Gastroesophageal sphincter (tissue), 4 donors: ENCODE measurements around the gene APBB3. TPM values are rescaled to one million over a fixed set of nuclear protein-coding genes. Genes with fewer than 3 reads are reported as not detected.

Source experiments
- ATAC-seq: fragments of 150-250 bp; one replicate; pipeline ENCODE4 v1.9.1; 2016; ENCODE audit warnings: mild to moderate bottlenecking, moderate library complexity
- H3K27ac ChIP-seq, 4 donors: fragments of 200-600 bp; sonication (generic) in 3 of 4; 1 replicate in 3 of 4; 2 replicates in 1 of 4; pipeline ENCODE4 v1.5.1; 2016 to 2019
- H3K27me3 ChIP-seq: fragments of 200-600 bp; sonication (generic); one replicate; pipeline ENCODE4 v1.5.1; 2019
- H3K36me3 ChIP-seq, 2 donors: fragments of 200-600 bp; sonication (generic); one replicate each; pipeline ENCODE4 v1.5.1; 2019; ENCODE audit warnings: control low read depth in 1 of 2
- H3K4me1 ChIP-seq, 3 donors: fragments of 200-600 bp; sonication (generic); 1 replicate in 2 of 3; 2 replicates in 1 of 3; pipeline ENCODE4 v1.5.1; 2016 to 2019; ENCODE audit warnings: control low read depth in 2 of 3
- H3K4me3 ChIP-seq, 2 donors: fragments of 200-600 bp; sonication (generic); one replicate each; pipeline ENCODE4 v1.5.1; 2019; ENCODE audit warnings: mild to moderate bottlenecking in 1 of 2, moderate library complexity in 1 of 2
- H3K9me3 ChIP-seq, 3 donors: fragments of 200-600 bp; sonication (generic); one replicate each; pipeline ENCODE4 v1.5.1; 2017 to 2019; ENCODE audit warnings: control low read depth in 2 of 3
- CTCF ChIP-seq, 4 experiments: fragments of 200-600 bp in 2 of 4; fragments of 450-650 bp in 2 of 4; sonication (generic) in 1 of 4; IDR thresholded peaks; one replicate each; pipeline ENCODE4 v1.5.1; 2017 to 2019; ENCODE audit warnings: antibody characterized with exemption in 4 of 4, mild to moderate bottlenecking in 2 of 4, moderate library complexity in 2 of 4
- EP300 ChIP-seq: sonication (generic); formaldehyde crosslinking; IDR thresholded peaks from one replicate; pipeline ENCODE4 v1.6.1; 2017; ENCODE audit warnings: antibody characterized with exemption, mild to moderate bottlenecking
- POLR2A ChIP-seq, 2 donors: fragments of 450-650 bp; IDR thresholded peaks; one replicate each; pipeline ENCODE4 v1.6.1; 2017; ENCODE audit warnings: antibody characterized with exemption in 2 of 2, mild to moderate bottlenecking in 2 of 2, moderate library complexity in 1 of 2
- POLR2AphosphoS5 ChIP-seq: sonication (generic); formaldehyde crosslinking; IDR thresholded peaks from one replicate; pipeline ENCODE4 v1.6.1; 2017; ENCODE audit warnings: antibody characterized with exemption
- WGBS, 2 donors: methylation state at CpG; one replicate each; pipeline ENCODE4 v1.1.5; 2018; ENCODE audit warnings: low coverage in 1 of 2; 5-methylcytosine and 5-hydroxymethylcytosine counted together
- total RNA-seq, 4 donors: library from RNA; depleted of rRNA; stranded (reverse); fragments of >200 nt; gene quantifications; one replicate each; pipeline ENCODE4 v1.1.0, GENCODE V29; 2016

Gene APBB3
- total RNA-seq, 4 donors from 2014 or later: 9.7 to 25.1 (median 17.5) TPM

- TF ChIP-seq POLR2AphosphoS5 (no peak), EP300 (no peak), POLR2A (IDR thresholded peaks at IDR 0.05) (no peak), CTCF (IDR thresholded peaks at IDR 0.05) (no peak)
- Histone ChIP-seq H3K4me1 (peaks cover 9 to 35% (median 28%) of the 10 kb centered on the region in 3 donors), H3K36me3 (peaks cover 0 to 61% of the 10 kb centered on the region in 2 donors), H3K27ac (no peak overlapping the region), H3K9me3 (no peaks in the 10 kb centered on the region), H3K27me3 (no peaks in the 10 kb centered on the region), H3K4me3 (no peak overlapping the region)
- no peak for ATAC-seq
- WGBS, 2 donors: 94% methylated on average over 3 of the region's 7 CpGs; no CpG with 5 or more reads in 1 of the 2 donors
Measured at GRCh38 chr5:140544986-140545385, 19.4 kb downstream of the APBB3 start.

GRCh38 chr5:140542972-140543371 lies 21.4 kb downstream of the APBB3 start:
- no peak for ATAC-seq
- H3K36me3 ChIP-seq: peaks cover 8 to 75% of the 10 kb centered on the region in 2 donors

GRCh38 chr5:140540227-140540626 lies 24.2 kb downstream of the APBB3 start:
- Histone ChIP-seq H3K36me3 (peaks cover 12 to 100% of the 10 kb centered on the region in 2 donors), H3K9me3 (no peaks in the 10 kb centered on the region), H3K27ac (no peak overlapping the region), H3K4me3 (no peak overlapping the region), H3K4me1 (no peaks in the 10 kb centered on the region), H3K27me3 (no peaks in the 10 kb centered on the region)
- ATAC-seq: no peak
- WGBS, 2 donors: 79 to 100% methylated on average over 1 of the region's 1 CpG
- no peak for TF ChIP-seq CTCF (IDR thresholded peaks at IDR 0.05)
- no peak for TF ChIP-seq EP300
- no peak for TF ChIP-seq POLR2A (IDR thresholded peaks at IDR 0.05)
- TF ChIP-seq POLR2AphosphoS5: no peak

More at GRCh38 chr5:140542972-140543371, 21.4 kb downstream of the APBB3 start:
- no peak overlapping the region for H3K4me3 ChIP-seq
- peaks cover 0 to 15% (median 10%) of the 10 kb centered on the region in 3 donors for H3K4me1 ChIP-seq
- no peaks in the 10 kb centered on the region for H3K27me3 ChIP-seq
- WGBS, 2 donors: 62 to 100% methylated on average over 1 to 4 of the region's 5 CpGs
- no peak for TF ChIP-seq EP300
- TF ChIP-seq POLR2A (IDR thresholded peaks at IDR 0.05): no peak
- TF ChIP-seq POLR2AphosphoS5: no peak
- TF ChIP-seq CTCF (IDR thresholded peaks at IDR 0.05): no peak
- H3K9me3 ChIP-seq: no peaks in the 10 kb centered on the region
- no peak overlapping the region for H3K27ac ChIP-seq

- TF ChIP-seq CTCF (IDR thresholded peaks at IDR 0.05) (no peak), POLR2A (IDR thresholded peaks at IDR 0.05) (no peak), POLR2AphosphoS5 (no peak), EP300 (no peak)
- no peaks in the 10 kb centered on the region for H3K9me3 ChIP-seq
- WGBS, 2 donors: 57 to 88% methylated on average over 2 of the region's 2 CpGs
- peaks cover 3 to 67% of the 10 kb centered on the region in 2 donors for H3K36me3 ChIP-seq
- H3K27ac ChIP-seq: no peak overlapping the region
- H3K4me3 ChIP-seq: no peak overlapping the region
- no peak for ATAC-seq
- no peaks in the 10 kb centered on the region for H3K27me3 ChIP-seq
- no peaks in the 10 kb centered on the region for H3K4me1 ChIP-seq
Measured at GRCh38 chr5:140524003-140524402, 40.4 kb downstream of the APBB3 start.

- H3K27ac ChIP-seq: no peak overlapping the region
- no peaks in the 10 kb centered on the region for H3K4me1 ChIP-seq
- H3K9me3 ChIP-seq: no peaks in the 10 kb centered on the region
- H3K4me3 ChIP-seq: no peak overlapping the region
- no peaks in the 10 kb centered on the region for H3K27me3 ChIP-seq
- H3K36me3 ChIP-seq: peaks cover 0 to 81% of the 10 kb centered on the region in 2 donors
- 100% methylated on average over 2 of the region's 2 CpGs for WGBS, 2 donors
- no peak for ATAC-seq
- no peak for TF ChIP-seq CTCF (IDR thresholded peaks at IDR 0.05)
- no peak for TF ChIP-seq POLR2A (IDR thresholded peaks at IDR 0.05)
- no peak for TF ChIP-seq POLR2AphosphoS5
- no peak for TF ChIP-seq EP300
Measured at GRCh38 chr5:140513124-140513523, 51.3 kb downstream of the APBB3 start.
